MCF 10A (cell line): ENCODE data around the gene CCNYL1. TPM values are rescaled to one million over a fixed set of nuclear protein-coding genes. Genes with fewer than 3 reads are reported as not detected.
A peak's percentile ranks its signal among the peaks of the same experiment; 100 is the strongest.

Source experiments
- BruUV-seq: library from RNA; stranded (reverse); fragments of 400-500 nt; replicated peaks from 2 replicates; lab custom pipeline; 2021; lab: Mats Ljungman, UMichigan
- CTCF ChIA-PET: fragments of 300-600 bp; sonication (Branson Sonifier 250); formaldehyde crosslinking; extraction: SDS; loops from one replicate; lab custom pipeline; 2021; ENCODE audit warnings: antibody characterized with exemption, inconsistent platforms; lab: Yijun Ruan, JAX
- POLR2A ChIA-PET: fragments of 300-600, 350-650 bp; sonication (Branson Sonifier 250); formaldehyde crosslinking; extraction: SDS; loops from one replicate; lab custom pipeline; 2020; ENCODE audit warnings: antibody characterized with exemption, inconsistent platforms; lab: Yijun Ruan, JAX
- DNase-seq: peaks from one replicate; pipeline ENCODE4 v3.0.0-alpha.2; 2018; ENCODE audit not compliant: unreplicated experiment
- H3K27ac Mint-ChIP-seq: one replicate; pipeline ENCODE4 v1.8.0; 2022; ENCODE audit warnings: mild to moderate bottlenecking, low read depth, mixed read lengths; ENCODE audit not compliant: unreplicated experiment
- H3K27me3 Mint-ChIP-seq: one replicate; pipeline ENCODE4 v1.8.0; 2022; ENCODE audit warnings: mixed read lengths; ENCODE audit not compliant: insufficient read depth, unreplicated experiment
- H3K36me3 Mint-ChIP-seq: one replicate; pipeline ENCODE4 v1.8.0; 2022; ENCODE audit warnings: mild to moderate bottlenecking, moderate library complexity, mixed read lengths; ENCODE audit not compliant: insufficient read depth, unreplicated experiment
- H3K4me1 Mint-ChIP-seq: one replicate; pipeline ENCODE4 v1.8.0; 2022; ENCODE audit warnings: mixed read lengths; ENCODE audit not compliant: insufficient read depth, unreplicated experiment
- H3K4me3 Mint-ChIP-seq: one replicate; pipeline ENCODE4 v1.8.0; 2022; ENCODE audit warnings: mild to moderate bottlenecking, moderate library complexity, mixed read lengths; ENCODE audit not compliant: unreplicated experiment
- H3K9me3 Mint-ChIP-seq: one replicate; pipeline ENCODE4 v1.8.0; 2022; ENCODE audit warnings: mixed read lengths; ENCODE audit not compliant: unreplicated experiment
- intact Hi-C: fragments of 100-400 bp; cut with micrococcal nuclease; formaldehyde crosslinking; loops from 2 replicates; pipeline ENCODE4 v1.14.1; 2022
- total RNA-seq: library from RNA; stranded (reverse); gene quantifications from 2 replicates; pipeline ENCODE4 v1.2.3, GENCODE V29; 2022
- TF ChIP-seq, protein P1 (sequence below): fragments of 200-600 bp; IDR thresholded peaks from one replicate; pipeline ENCODE4 v1.8.0; 2022; ENCODE audit warnings: antibody characterized with exemption, mild to moderate bottlenecking; ENCODE audit not compliant: unreplicated experiment

CCNYL1 gene
- total RNA-seq, 1 experiment from 2014 or later = 19.7 TPM

DNA sequence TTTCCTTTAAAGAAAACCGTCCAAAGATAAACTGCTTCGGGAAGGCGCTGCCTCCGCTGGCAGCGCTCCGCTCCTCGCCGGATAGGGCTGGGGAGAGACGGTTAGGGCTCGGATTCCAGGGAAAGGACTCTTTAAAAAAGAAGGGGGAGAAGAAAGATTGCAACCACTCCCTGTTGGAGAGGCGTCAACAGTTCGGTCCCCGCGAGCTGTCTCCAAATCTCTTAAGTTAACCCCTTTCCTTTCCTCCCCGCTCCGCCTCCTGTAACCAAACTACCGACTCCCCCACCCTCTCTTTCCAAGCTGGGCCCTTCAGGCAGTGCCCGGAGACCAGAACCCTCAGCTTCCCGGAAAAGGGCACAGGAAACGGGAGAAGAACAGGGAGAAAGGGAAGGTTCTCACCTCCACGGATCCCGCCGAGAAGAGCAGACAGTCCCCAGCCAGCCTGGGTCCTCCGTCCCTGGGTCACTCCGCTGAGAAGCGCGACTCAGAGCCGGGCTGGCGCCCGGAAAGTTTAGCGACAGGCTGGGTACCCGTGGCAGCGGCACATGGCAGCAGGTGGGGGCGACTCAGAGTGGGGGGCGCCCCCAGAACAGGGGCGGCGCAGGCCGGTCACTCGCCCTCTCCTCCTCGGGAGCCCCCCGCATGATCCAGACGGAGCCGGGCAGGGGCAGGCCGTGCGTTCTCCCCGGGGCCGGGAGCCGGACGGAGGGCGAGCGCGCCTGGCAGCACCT is 57.6 kb downstream of the CCNYL1 start:
- Mint-ChIP-seq H3K4me1 (peaks cover 8% of the 10 kb centered on the region), H3K9me3 (no peaks in the 10 kb centered on the region), H3K27ac (peak overlapping the region; percentile 42), H3K4me3 (peak overlapping the region; percentile 86), H3K36me3 (peaks cover 5% of the 10 kb centered on the region), H3K27me3 (no peaks in the 10 kb centered on the region)
- CTCF ChIA-PET = interaction anchor here (0.5 to 1.4 kb wide), 9 partner anchors 37 to 455 kb away, joined by 3 to 13 read pairs (median 3); no protein-coding TSS in a partner anchor
- intact Hi-C loops = loop anchor here (1.0 to 10.0 kb wide), 4 partner anchors 76 to 303 kb away; no protein-coding TSS in a partner anchor
- POLR2A ChIA-PET = interaction anchor here (0.7 to 2.4 kb wide), 7 partner anchors 11 to 525 kb away, joined by 3 to 17 read pairs (median 3); partner anchors contain the start of gene PLEKHM3
- TF ChIP-seq, protein P1, sequence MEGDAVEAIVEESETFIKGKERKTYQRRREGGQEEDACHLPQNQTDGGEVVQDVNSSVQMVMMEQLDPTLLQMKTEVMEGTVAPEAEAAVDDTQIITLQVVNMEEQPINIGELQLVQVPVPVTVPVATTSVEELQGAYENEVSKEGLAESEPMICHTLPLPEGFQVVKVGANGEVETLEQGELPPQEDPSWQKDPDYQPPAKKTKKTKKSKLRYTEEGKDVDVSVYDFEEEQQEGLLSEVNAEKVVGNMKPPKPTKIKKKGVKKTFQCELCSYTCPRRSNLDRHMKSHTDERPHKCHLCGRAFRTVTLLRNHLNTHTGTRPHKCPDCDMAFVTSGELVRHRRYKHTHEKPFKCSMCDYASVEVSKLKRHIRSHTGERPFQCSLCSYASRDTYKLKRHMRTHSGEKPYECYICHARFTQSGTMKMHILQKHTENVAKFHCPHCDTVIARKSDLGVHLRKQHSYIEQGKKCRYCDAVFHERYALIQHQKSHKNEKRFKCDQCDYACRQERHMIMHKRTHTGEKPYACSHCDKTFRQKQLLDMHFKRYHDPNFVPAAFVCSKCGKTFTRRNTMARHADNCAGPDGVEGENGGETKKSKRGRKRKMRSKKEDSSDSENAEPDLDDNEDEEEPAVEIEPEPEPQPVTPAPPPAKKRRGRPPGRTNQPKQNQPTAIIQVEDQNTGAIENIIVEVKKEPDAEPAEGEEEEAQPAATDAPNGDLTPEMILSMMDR = no peak
- DNase-seq = peak; percentile 52
- TSS peak; percentile 21 for BruUV-seq

DNA sequence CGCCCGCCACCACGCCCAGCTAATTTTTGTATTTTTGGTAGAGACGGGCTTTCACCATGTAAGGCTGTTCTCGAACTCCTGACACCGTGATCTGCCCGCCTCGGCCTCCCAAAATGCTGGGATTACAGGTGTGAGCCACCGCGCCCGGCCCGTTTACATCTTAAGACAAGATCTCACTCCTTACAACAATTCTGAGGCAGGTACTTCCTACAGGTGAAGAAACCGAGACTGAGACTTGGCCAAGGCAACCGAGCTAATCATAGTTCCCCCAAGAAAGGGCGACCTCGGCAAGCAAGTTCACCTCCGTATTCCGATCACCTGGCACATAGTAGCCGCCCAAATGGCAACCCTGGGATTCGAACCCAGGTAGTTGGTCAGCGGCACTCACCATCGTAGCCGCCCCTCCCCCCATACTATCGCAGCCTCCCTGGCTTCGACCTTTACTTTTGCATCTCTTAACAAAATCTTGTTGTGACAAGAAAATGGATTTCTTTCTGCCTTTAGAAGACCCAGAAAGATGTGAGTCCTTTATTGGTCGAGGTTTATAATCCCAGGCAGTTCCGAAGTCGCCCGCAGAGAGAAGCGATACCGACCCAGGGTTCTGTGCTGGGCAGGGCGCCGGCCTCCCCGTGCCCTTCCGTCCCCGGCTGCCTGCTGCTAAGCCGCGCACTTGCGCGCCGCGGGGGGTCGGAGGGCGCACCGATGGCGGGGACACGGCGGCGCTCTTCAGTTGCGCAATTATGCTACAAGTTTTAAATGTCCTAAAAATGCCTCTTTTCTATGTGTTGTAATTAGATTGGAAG is 59.4 kb downstream of the CCNYL1 start:
- Mint-ChIP-seq H3K9me3 (no peaks in the 10 kb centered on the region), H3K27ac (no peak overlapping the region), H3K4me3 (peak overlapping the region; percentile 86), H3K36me3 (peaks cover 5% of the 10 kb centered on the region), H3K27me3 (no peaks in the 10 kb centered on the region), H3K4me1 (peaks cover 8% of the 10 kb centered on the region)
- TF ChIP-seq, protein P1 = no peak
- no TSS peak for BruUV-seq
- ChIA-PET CTCF (interaction anchor here (0.6 to 1.4 kb wide), 5 partner anchors 35 to 483 kb away, joined by 3 to 6 read pairs (median 4); no protein-coding TSS in a partner anchor), POLR2A (interaction anchor here (0.5 to 2.4 kb wide), 4 partner anchors 21 to 325 kb away, joined by 3 to 17 read pairs (median 6); partner anchors contain the start of gene PLEKHM3)
- intact Hi-C loops = loop anchor here (1.0 kb wide), 1 partner anchor 269 kb away; no protein-coding TSS in a partner anchor
- no peak for DNase-seq

DNA sequence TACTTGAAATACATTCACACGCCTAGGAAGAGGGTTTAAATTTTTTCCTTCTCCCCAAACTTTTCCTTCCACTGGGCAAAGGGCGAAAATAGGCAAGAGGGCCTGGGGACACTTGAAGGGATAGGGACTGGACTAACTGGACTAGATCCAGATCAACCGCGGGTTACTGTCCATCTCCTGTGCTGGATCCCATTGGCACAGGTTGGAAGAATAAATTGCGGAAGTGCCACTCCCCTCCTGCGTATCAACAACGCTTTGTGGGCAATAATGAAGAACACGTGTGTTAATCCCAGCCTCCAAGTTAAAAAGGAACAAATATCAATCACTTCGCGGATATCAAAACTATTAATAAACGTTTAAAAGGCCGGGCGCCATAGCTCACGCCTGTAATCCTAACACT is 60.0 kb downstream of the CCNYL1 start:
- DNase-seq = no peak
- no TSS peak for BruUV-seq
- TF ChIP-seq, protein P1 = no peak
- Mint-ChIP-seq H3K4me1 (peaks cover 8% of the 10 kb centered on the region), H3K4me3 (no peak overlapping the region), H3K27ac (no peak overlapping the region), H3K9me3 (no peaks in the 10 kb centered on the region), H3K36me3 (peaks cover 5% of the 10 kb centered on the region), H3K27me3 (no peaks in the 10 kb centered on the region)
- POLR2A ChIA-PET = interaction anchor here (2.1 kb wide), 1 partner anchor 21 kb away, joined by 9 read pairs; no protein-coding TSS in a partner anchor
- intact Hi-C loops = no loop called here
- CTCF ChIA-PET = no interaction called here
